HepG2 (cell line): ENCODE data around the gene ADCY5. TPM values are rescaled to one million over a fixed set of nuclear protein-coding genes. Genes with fewer than 3 reads are reported as not detected.

Source experiments
- ATAC-seq: fragments of 200-7000 bp; cut with Tn5 transposase; 3 replicates; pipeline ENCODE4 v1.9.1; 2020; ENCODE audit warnings: mild to moderate bottlenecking, moderate library complexity
- BruUV-seq: library from RNA; stranded (reverse); fragments of 400-500 nt; replicated peaks from 2 replicates; lab custom pipeline; 2021; lab: Mats Ljungman, UMichigan
- CTCF ChIA-PET: fragments of 300-600 bp; formaldehyde crosslinking; extraction: SDS; loops from one replicate; lab custom pipeline; 2021; ENCODE audit warnings: low total read pairs, inconsistent platforms, low intra/inter-chr PET ratio; lab: Yijun Ruan, JAX
- POLR2A ChIA-PET: fragments of 350-600 bp; sonication (Branson Sonifier 250); formaldehyde crosslinking; loops from one replicate; lab custom pipeline; 2020; ENCODE audit warnings: antibody characterized with exemption, inconsistent platforms; lab: Yijun Ruan, JAX
- DNase-seq: peaks from one replicate; pipeline ENCODE4 v3.0.0-alpha.2; 2015; ENCODE audit warnings: low spot score
- FAIRE-seq: peaks from 3 replicates; lab custom pipeline; 2011; peaks lifted over from hg19 to GRCh38; lab: Jason Lieb, UNC
- H2AFZ ChIP-seq: one replicate; pipeline ENCODE4 v1.6.1; 2011; ENCODE audit warnings: low read length, inconsistent platforms
- H3K27ac ChIP-seq: fragments of 300-600 bp; 3 replicates; pipeline ENCODE4 v1.8.0; 2011; ENCODE audit warnings: mixed run types, mild to moderate bottlenecking, mixed read lengths, low read length, inconsistent platforms; ENCODE audit not compliant: insufficient read depth; ENCODE audit errors: extremely low read length
- H3K27me3 ChIP-seq, 2 experiments: fragments of 200-600 bp in 1 of 2; 2 replicates in 1 of 2; 3 replicates in 1 of 2; pipeline versions ENCODE4 v1.6.0 to v1.8.0; 2011; ENCODE audit warnings: low read length in 2 of 2, mild to moderate bottlenecking in 2 of 2, moderate library complexity in 2 of 2, inconsistent platforms in 1 of 2; ENCODE audit not compliant: insufficient read depth in 2 of 2, control insufficient read depth in 1 of 2
- H3K36me3 ChIP-seq, 2 experiments: fragments of 200-600 bp in 1 of 2; replicated peaks in 1 of 2; 2 replicates in 1 of 2; 3 replicates in 1 of 2; pipeline versions ENCODE4 v1.5.1 to v1.8.0; 2011; ENCODE audit warnings: low read length in 2 of 2, inconsistent platforms in 1 of 2; ENCODE audit not compliant: insufficient read depth in 2 of 2, control insufficient read depth in 1 of 2
- H3K4me1 ChIP-seq: 2 replicates; pipeline ENCODE4 v1.5.1; 2012; ENCODE audit warnings: low read length, inconsistent platforms; ENCODE audit not compliant: insufficient read depth
- H3K4me2 ChIP-seq: 2 replicates; pipeline ENCODE4 v1.6.0; 2011; ENCODE audit warnings: low read depth, low read length, inconsistent platforms
- H3K4me3 ChIP-seq, 3 experiments: fragments of 200-600 bp in 1 of 3; sonication (generic), shearing (Covaris generic) in 1 of 3; replicated peaks in 1 of 3; 2 replicates each; pipeline ENCODE4 v1.5.1; 2011 to 2016; ENCODE audit warnings: low read length in 3 of 3, inconsistent platforms in 2 of 3, low read depth in 2 of 3, mild to moderate bottlenecking in 2 of 3, control low read depth in 1 of 3, mixed read lengths in 1 of 3; ENCODE audit not compliant: insufficient read depth in 1 of 3
- H3K79me2 ChIP-seq: one replicate; pipeline ENCODE4 v1.6.1; 2011; ENCODE audit warnings: low read length, inconsistent platforms; ENCODE audit not compliant: insufficient read depth
- H3K9ac ChIP-seq: 2 replicates; pipeline ENCODE4 v1.6.0; 2011; ENCODE audit warnings: mild to moderate bottlenecking, low read depth, low read length, inconsistent platforms; ENCODE audit not compliant: insufficient read depth
- H3K9me3 ChIP-seq: 2 replicates; pipeline ENCODE4 v1.5.1; 2012; ENCODE audit warnings: mild to moderate bottlenecking, low read length
- H4K20me1 ChIP-seq: 2 replicates; pipeline ENCODE4 v1.6.0; 2011; ENCODE audit warnings: inconsistent platforms, mild to moderate bottlenecking, low read length, moderate library complexity; ENCODE audit not compliant: insufficient read depth
- GATA4 ChIP-seq: sonication (generic); IDR thresholded peaks from 2 replicates; pipeline ENCODE4 v1.6.1; 2016; ENCODE audit warnings: antibody characterized with exemption, low read depth, borderline replicate concordance
- HNRNPL ChIP-seq: fragments of 200-400 bp; formaldehyde crosslinking; IDR thresholded peaks from 2 replicates; pipeline ENCODE4 v1.6.1; 2017; ENCODE audit warnings: mild to moderate bottlenecking, low read depth, low read length
- NR2F1 ChIP-seq, 2 experiments: fragments of 450-650 bp in 1 of 2; formaldehyde crosslinking in 1 of 2; IDR thresholded peaks; 2 replicates each; pipeline versions ENCODE4 v1.5.0 to v1.6.1; 2016 to 2020; ENCODE audit warnings: mild to moderate bottlenecking in 1 of 2, missing compliant biosample characterization in 1 of 2, missing genetic modification reagents in 1 of 2, moderate library complexity in 1 of 2
- PBX3 ChIP-seq: sonication (generic); formaldehyde crosslinking; IDR thresholded peaks from 2 replicates; pipeline ENCODE4 v1.8.1; 2023; ENCODE audit warnings: missing genetic modification reagents, inconsistent platforms, borderline replicate concordance
- ZMAT5 ChIP-seq: sonication (generic); formaldehyde crosslinking; IDR thresholded peaks from 2 replicates; pipeline ENCODE4 v1.5.0; 2020; ENCODE audit warnings: mild to moderate bottlenecking, low read depth, missing genetic modification reagents, borderline replicate concordance
- ZNF510 ChIP-seq: sonication (generic); formaldehyde crosslinking; IDR thresholded peaks from 2 replicates; pipeline ENCODE4 v1.4.0; 2020; ENCODE audit warnings: low read depth, mild to moderate bottlenecking, missing genetic modification reagents
- ZNF512 ChIP-seq: sonication (generic); formaldehyde crosslinking; IDR thresholded peaks from 2 replicates; pipeline ENCODE4 v1.4.0; 2020; ENCODE audit warnings: mild to moderate bottlenecking, missing genetic modification reagents
- ZNF639 ChIP-seq: conservative IDR thresholded peaks from 2 replicates; pipeline ENCODE4 v1.6.1; 2018; ENCODE audit warnings: missing genetic modification reagents
- ZNF792 ChIP-seq: IDR thresholded peaks from 2 replicates; pipeline ENCODE4 v1.6.1; 2016
- WGBS: methylation state at CpG from one replicate; pipeline ENCODE4 v1.1.6; 2017; ENCODE audit warnings: low lambda C conversion rate; 5-methylcytosine and 5-hydroxymethylcytosine counted together
- in situ Hi-C: cut with HindIII; loops from 2 replicates; pipeline ENCODE4 v1.10.0; 2017; ENCODE audit warnings: low pct_unique_long_range_greater_than_20kb; ENCODE audit not compliant: extremely low pct_ligation_motif_present
- intact Hi-C: fragments of 100-400 bp; cut with micrococcal nuclease; formaldehyde crosslinking; loops from one replicate; pipeline ENCODE4 v1.10.0; 2022; ENCODE audit not compliant: unreplicated experiment
- polyA plus RNA-seq, 8 experiments: library from polyadenylated mRNA; depleted of rRNA in 3 of 8; stranded (reverse) in 7 of 8; unstranded in 1 of 8; fragments of >200 nt; fragmentation: Illumina TruSeq in 4 of 8; extraction: Trizol in 4 of 8; gene quantifications; 2 replicates each; pipeline versions ENCODE4 v1.2.1 to v1.2.3, GENCODE V29; 2011 to 2016; ENCODE audit warnings: low read depth in 4 of 8, missing spikeins in 1 of 8, mixed read lengths in 1 of 8; ENCODE audit not compliant: insufficient read depth in 1 of 8
- total RNA-seq, 5 experiments: library from RNA; depleted of rRNA; stranded (reverse); fragments of >200 nt; fragmentation: Illumina TruSeq; extraction: Trizol; gene quantifications; 2 replicates each; pipeline ENCODE4 v1.2.3, GENCODE V29; 2016; ENCODE audit warnings: low read depth in 1 of 5

The ADCY5 gene
- total and polyA plus RNA-seq, 2 of the 13 experiments (the other 11 are each of a cell fraction or from before 2014, with no cell fraction given): not detected

- no peak for TF ChIP-seq ZNF639 (CRISPR knock-in tag)
- TF ChIP-seq, all 625 proteins: peak for 0
Observed at GRCh38 chr3:123405021-123405420, 43.9 kb downstream of the ADCY5 start (continued).

- H3K4me1 ChIP-seq: no peaks in the 10 kb centered on the region
- no peaks in the 10 kb centered on the region for H3K9me3 ChIP-seq
- ATAC-seq (peak; percentile 30; the same call in 1 of the 3 replicates), DNase-seq (no peak), FAIRE-seq (no peak)
- peaks cover 0 to 28% of the 10 kb centered on the region in 2 experiments; a peak in 3 of 5 replicates for H3K27me3 ChIP-seq
- no peak overlapping the region for H3K4me2 ChIP-seq
- no peak for TF ChIP-seq ZNF512 (CRISPR knock-in tag)
- no peak for TF ChIP-seq ZMAT5 (CRISPR knock-in tag)
- TF ChIP-seq ZNF510 (CRISPR knock-in tag): no peak
- no peak for TF ChIP-seq NR2F1 (CRISPR knock-in tag; IDR thresholded peaks at IDR 0.05)
- no peak for TF ChIP-seq PBX3 (CRISPR knock-in tag)
- no peak for TF ChIP-seq ZNF792
- TF ChIP-seq GATA4: no peak
- TF ChIP-seq HNRNPL: no peak
- H3K27ac ChIP-seq: no peak overlapping the region
- no peak overlapping the region for H3K4me3 ChIP-seq
- 0% methylated on average over 3 of the region's 3 CpGs for WGBS
- in situ Hi-C loops (no loop called here), intact Hi-C loops (no loop called here)
- no peak overlapping the region for H2AFZ ChIP-seq
- no peak overlapping the region for H3K9ac ChIP-seq
- no peaks in the 10 kb centered on the region for H3K79me2 ChIP-seq
- POLR2A ChIA-PET: no interaction called here
- CTCF ChIA-PET: no interaction called here
- BruUV-seq: no TSS peak
- no peaks in the 10 kb centered on the region for H4K20me1 ChIP-seq
- no peaks in the 10 kb centered on the region for H3K36me3 ChIP-seq
Observed at GRCh38 chr3:123404391-123404790, 44.5 kb downstream of the ADCY5 start.
